CD4-positive, alpha-beta T cell treated with Interleukin-15 for 4 hours (primary cell): Measurements from ENCODE around the gene XYLT2.
A peak's percentile ranks its signal among the peaks of the same experiment; 100 is the strongest.

Source experiments
- DNase-seq: peaks from one replicate; pipeline ENCODE4 v3.0.0-alpha.2; 2020; ENCODE audit warnings: low spot score

XYLT2 gene

DNA sequence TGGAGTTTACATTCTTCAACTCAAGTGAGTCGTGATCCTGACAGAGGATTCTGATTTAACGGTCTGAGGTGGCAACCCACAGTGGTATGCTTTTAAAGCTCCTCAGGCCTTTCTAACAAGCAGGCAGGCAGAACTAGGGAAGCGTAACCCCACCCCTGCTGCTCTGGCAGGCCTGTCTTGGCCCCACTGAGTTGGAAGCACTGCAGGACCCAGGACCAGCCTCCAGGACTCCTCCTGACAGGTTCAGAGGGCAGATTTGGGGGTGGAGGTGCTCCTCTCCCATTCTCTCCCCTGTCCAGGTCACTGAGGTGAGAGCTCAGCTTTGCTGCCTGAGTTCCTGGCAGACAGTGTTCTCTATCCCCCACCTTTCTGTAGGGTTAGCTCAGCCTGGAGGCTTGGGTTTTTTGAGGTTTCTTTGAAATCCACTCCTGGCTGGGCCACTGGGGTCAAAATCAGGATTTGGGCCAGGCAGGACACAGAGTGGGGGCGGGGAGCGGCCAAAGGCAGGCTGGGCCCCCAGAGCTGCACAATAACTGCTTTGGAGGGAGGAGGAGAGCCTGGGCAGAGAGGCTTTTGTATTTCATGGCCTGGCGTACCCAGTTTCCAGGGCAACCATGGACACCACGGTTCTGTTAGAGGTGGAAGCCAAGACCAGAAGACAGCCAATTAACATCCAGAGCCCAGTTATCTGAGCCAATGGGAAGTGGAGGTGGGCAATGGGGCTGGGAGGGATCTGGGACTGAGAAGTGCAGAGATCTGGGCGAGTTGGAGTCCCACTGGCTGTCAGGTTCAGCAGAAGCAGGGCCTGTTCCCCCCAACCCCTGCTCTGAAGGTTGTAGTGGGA, 17.5 kb downstream of the XYLT2 start:
- DNase-seq, result no peak

GRCh38 chr17:50364061-50364458, 18.1 kb downstream of the XYLT2 start:
- DNase-seq, result no peak

DNA sequence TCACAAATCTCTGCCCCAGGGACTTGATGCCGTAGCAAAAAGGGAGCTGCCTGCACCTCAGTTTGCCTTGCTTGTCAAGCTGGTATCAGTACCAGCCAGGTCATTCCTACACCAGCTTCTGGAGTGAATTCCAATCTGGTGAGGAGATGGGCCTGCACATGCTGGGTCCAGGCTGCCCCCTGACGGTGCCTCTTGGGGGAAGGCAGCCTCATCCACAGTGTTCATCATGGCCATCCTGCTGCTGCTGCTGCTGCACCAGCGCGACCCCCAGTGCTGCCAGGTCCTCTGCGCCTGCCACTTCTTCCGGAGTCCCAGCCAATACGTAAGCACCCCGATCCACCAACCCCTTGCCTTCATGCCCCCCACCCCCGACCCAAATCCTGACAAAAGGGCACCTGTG, 18.8 kb downstream of the XYLT2 start:
- no peak for DNase-seq

GRCh38 chr17:50365165-50365564, 19.2 kb downstream of the XYLT2 start:
- no peak for DNase-seq

DNA sequence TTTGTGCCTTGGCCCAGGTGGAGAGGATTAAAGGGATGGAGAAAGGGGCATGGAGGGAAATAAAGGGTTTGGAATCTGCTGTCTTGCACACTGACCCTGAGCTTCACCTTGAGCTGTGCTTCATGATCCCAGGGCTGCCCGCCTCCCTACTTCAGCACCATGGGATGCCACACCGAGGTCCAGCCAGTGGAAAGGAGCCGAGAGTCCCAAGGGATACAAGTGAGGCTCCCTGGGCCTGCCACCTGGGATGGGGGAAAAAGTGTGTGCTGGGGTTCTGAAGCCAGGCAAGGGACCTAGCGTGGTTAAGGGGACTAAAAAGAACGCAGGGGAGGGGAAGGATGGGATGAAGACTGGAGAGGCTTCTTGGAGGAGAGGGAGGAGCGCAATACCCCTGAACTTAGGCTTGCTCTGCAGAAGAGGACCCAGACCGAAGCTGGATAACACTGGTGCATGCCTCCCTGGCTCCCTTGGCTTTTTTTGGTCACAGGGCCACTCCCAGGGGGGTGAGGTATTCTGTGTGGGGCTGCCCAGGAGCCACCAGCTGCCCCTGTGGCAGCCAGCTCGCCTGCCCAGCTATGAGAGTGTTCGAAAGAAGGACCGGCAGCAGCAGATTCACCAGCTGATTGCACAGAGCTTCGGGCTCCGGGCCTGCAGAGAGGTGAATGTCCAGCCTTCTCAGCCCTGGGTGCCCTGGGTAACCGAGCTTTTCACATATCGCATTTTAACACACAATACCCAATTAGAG, 19.9 kb downstream of the XYLT2 start:
- DNase-seq, result no peak

GRCh38 chr17:50367401-50367800, 21.5 kb downstream of the XYLT2 start:
- no peak for DNase-seq

- DNase-seq, result no peak
Measured at GRCh38 chr17:50370052-50370451, 24.1 kb downstream of the XYLT2 start.

DNA sequence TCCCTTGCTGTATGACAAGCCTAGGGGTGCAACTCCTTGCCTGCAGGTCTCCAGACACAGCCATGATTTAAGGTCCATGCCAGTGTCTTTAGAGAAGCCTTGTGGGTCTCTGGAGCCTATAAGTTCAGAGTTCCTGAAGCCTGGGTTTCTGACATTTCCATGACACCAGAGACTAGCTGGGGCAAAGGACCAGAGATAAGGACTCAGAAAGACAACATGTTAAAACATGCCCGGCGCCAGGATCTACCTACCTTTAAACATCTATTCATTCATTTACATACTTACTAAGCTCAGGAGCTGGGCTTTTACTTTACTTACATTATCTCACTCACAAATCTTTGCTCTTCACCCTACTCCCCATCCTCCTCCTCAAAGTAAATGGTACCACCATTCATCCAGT, 25.6 kb downstream of the XYLT2 start:
- no peak for DNase-seq

DNA sequence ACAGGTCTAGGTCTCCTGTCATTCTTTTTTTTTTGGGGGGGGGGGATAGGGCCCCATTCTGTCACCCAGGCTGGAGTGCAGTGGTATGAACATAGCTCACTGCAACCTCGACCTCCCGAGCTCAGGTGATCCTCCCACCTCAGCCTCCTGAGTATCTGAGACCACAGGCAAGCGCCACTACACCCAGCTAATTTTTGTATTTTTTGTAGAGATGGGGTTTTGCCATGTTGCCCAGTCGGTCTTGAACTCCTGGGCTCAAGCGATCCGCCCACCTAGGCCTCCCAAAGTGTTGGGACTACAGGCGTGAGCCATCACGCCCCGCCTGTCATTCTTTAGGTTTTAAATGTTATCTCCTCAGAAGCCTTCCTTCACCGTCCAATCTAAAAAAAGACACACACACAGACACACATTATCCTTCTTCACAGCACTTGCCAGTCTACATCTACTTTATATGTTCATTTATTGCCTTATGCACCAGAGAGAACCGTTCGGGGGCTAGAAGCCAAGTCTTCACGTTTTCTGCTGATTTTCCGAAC, 26.4 kb downstream of the XYLT2 start:
- no peak for DNase-seq

- peak; percentile 88 for DNase-seq
Measured at GRCh38 chr17:50372758-50373556, 27.0 kb downstream of the XYLT2 start, which contains the start of the genes EME1 and MRPL27. TSS of gene EME1 (plus strand) at chr17:50373229. CDS start at chr17:50375209, 1,980 bp downstream. TSS of gene MRPL27 (minus strand) at chr17:50373184. CDS start at chr17:50373170, 14 bp downstream.

- no peak for DNase-seq
Measured at GRCh38 chr17:50373705-50374104, 27.8 kb downstream of the XYLT2 start.

DNA sequence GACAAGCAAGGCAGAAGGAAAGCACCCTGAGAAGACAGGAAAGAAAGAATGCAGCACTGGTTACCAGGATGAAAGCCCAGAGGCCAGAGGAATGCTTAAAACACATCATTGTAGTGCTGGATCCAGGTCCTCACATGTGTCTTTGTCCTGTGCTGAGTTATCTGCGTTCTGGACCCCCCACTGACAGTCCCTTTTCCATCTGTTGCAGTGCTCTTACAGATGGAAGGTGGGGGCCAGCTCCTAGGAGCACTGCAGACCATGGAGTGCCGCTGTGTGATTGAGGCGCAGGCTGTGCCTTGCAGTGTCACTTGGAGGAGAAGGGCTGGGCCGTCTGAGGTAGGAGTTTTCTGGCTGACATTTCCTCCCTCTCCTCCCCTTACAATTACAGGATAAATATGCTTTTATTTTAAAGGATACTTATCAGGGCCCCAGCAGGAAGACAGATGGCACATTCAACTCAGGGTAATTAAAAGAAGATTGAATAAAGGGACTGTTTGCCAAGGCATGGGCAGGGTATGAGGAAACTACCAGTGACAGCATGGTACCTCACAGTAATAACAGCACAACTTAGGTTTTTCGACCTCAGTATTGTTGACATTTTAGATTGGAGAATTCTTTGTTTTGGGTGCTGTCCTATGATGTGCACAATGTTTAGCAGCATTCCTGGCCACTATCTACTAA, 30.1 kb downstream of the XYLT2 start:
- no peak for DNase-seq

- no peak for DNase-seq
Measured at GRCh38 chr17:50379351-50380132, 33.6 kb downstream of the XYLT2 start.

DNA sequence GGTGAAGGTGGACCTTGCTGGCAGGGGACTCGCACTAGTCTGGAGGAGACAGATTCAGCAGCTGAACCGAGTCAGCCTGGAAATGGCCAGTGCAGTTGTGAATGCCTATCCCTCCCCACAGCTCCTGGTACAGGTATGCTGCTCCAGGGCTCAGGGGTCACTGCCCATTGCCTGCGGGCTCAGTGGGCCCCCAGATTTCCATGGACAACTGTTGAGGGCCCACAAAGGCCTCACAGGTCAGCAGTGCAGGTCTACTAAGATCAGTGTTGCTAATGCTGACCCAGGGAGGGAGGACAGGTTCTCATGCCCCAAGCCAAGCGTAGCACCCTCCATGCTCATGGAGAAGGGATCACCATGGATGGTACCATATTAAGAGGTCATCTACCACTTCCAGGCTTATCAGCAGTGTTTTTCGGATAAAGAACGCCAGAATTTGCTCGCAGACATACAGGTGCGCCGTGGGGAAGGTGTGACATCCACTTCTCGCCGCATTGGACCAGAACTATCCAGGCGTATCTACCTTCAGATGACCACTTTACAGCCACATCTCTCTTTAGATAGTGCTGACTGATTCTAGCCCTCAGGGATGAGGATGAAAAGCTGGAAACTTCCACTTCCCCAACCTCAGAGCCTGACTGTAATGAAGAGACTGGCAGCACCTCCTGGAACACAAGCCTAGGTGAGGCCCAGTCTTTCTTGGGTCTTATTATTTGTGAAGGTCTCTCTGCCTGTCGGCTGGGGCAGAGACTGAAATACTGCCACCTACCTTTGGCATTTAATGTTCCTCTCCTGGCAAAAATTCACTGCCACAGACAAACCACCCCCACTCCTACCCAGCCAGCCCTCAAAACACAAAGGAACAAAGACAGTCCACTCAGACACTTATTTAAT, 34.7 kb downstream of the XYLT2 start:
- DNase-seq, result no peak

DNA sequence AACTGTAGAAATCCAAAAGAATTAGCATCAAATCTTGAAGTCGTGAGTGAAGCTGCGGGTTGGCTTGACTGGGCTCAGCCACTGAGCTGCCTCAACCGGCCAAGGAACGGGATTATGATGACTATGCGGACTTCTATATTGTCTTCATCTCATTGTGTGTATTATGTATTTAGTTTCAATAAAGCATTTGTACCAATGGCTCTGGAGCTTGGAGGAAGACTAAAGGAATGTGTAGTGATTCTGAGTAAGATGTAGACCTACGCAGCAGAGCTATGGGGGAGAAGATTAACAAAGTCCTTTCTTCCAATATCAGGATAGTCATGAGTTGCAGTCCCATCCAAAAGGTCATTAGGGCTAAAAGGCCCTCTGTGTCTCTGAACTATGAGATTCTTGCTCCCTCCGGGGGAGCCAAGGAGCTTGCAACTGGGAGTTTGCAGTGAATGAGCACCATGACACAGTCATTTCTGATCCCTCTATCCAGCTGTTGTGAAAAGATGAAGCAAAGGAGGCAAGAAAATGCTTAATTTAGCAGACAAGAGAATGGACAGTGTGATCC, 35.4 kb downstream of the XYLT2 start:
- DNase-seq, result no peak

- no peak for DNase-seq
Measured at GRCh38 chr17:50381920-50382319, 36.0 kb downstream of the XYLT2 start.

- no peak for DNase-seq
Measured at GRCh38 chr17:50382931-50383330, 37.0 kb downstream of the XYLT2 start.

DNA sequence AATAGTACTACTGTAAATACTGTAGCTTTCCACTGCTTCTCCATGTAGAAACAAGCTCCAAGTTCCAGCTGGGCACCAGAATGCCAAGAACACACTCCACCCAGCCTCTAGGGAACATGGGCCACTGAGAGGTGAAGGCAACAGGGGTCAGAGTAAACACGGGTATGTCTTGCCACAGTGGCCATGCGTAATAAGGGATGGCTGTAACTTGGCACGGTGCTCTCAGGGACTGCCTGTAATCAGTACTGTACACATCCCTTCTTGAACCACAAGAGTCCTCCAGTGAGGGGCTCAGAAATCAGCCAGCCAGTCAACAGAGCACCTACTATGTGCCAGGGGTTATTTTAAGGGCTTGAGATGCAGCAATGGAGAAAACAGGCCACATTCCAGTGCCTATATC, 40.6 kb downstream of the XYLT2 start:
- DNase-seq, result no peak

DNA sequence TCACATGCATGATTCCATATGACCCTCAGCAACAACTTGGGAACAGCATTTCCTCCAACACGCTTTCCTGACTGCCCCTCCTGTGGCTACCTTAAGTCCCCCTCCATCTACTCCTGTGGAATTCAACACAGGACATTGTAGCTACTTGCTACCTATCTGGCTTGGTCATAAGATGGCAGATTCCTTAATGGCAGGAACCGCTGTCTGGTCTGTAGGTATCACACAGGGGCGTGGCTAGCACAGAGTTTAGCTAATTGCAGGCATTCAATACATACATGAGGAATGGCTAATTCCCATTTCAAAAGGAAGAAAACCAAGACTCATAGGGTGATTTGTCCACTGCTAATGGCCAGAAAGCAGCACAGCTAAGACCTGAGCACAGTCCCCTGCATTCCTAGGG, 42.8 kb downstream of the XYLT2 start:
- no peak for DNase-seq
